ENCODE data around the gene MYO9A.

DNA sequence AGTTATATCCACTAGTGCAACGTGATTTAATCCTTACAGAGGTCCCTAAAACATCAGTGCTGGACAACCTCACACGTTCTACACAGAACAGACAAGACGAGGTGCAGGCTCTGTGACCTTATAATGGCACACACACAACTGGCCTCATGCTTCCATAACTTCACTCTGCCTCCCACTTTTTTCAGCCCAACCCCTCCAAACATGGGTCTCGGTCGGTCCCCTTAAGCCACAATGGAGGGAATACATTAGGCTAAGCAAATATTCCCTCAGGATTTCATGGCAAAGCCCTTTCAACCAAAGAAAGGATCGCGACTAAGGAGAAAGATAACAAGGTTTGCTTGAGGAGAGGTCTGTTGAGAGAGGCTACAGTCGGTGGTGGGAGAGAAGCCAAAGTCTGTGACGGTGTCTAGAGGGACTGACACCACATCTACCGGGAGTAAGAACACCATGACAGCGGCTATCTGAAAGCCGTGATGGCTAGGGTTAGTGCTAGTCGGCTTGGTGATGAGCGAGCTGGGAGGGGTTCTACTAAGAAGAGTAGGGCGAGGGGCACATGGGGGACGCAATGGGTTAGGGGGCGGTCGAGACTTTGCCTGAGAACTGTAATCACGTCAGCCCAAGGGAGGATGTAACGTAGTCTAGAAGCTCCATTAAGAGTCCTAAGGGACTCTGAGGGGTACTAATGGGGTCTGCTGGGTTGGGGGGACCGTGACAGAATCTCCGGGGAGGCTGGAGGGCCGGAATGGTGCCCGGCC is 1.0 kb downstream of the MYO9A start:
- TF ChIP-seq, protein P1, sequence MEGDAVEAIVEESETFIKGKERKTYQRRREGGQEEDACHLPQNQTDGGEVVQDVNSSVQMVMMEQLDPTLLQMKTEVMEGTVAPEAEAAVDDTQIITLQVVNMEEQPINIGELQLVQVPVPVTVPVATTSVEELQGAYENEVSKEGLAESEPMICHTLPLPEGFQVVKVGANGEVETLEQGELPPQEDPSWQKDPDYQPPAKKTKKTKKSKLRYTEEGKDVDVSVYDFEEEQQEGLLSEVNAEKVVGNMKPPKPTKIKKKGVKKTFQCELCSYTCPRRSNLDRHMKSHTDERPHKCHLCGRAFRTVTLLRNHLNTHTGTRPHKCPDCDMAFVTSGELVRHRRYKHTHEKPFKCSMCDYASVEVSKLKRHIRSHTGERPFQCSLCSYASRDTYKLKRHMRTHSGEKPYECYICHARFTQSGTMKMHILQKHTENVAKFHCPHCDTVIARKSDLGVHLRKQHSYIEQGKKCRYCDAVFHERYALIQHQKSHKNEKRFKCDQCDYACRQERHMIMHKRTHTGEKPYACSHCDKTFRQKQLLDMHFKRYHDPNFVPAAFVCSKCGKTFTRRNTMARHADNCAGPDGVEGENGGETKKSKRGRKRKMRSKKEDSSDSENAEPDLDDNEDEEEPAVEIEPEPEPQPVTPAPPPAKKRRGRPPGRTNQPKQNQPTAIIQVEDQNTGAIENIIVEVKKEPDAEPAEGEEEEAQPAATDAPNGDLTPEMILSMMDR (IDR thresholded peaks at IDR 0.05) = no peak
- no peak for TF ChIP-seq POLR2A (IDR thresholded peaks at IDR 0.05)

Measured in body of pancreas (tissue), 4 donors.